GM06990 (cell line): ENCODE results near the gene CLEC19A.

Experiments
- DNase-seq: peaks from one replicate; pipeline ENCODE4 v3.0.0-alpha.2; 2011; ENCODE audit not compliant: insufficient read length; ENCODE audit errors: extremely low read depth
- H3K27me3 ChIP-seq: replicated peaks from 2 replicates; pipeline ENCODE4 v1.6.0; 2011; ENCODE audit warnings: low read length; ENCODE audit not compliant: control insufficient read depth, insufficient read depth
- H3K36me3 ChIP-seq: 2 replicates; pipeline ENCODE4 v1.5.1; 2011; ENCODE audit warnings: low read length; ENCODE audit not compliant: control insufficient read depth, insufficient read depth
- H3K4me3 ChIP-seq: replicated peaks from 2 replicates; pipeline ENCODE4 v1.5.1; 2011; ENCODE audit warnings: low read depth, mild to moderate bottlenecking, control low read depth, low read length
- TF ChIP-seq, protein P1 (sequence below): IDR thresholded peaks from 2 replicates; pipeline ENCODE4 v1.5.1; 2011; ENCODE audit warnings: low read length, control low read depth, mild to moderate bottlenecking, inconsistent platforms; ENCODE audit not compliant: insufficient read depth, poor library complexity, severe bottlenecking

The CLEC19A gene

GRCh38 chr16:19285431-19285830 lies at the start of gene CLEC19A:
Gene CLEC19A (plus strand): TSS chr16:19285731. CDS start chr16:19285852, 121 bp downstream.
- TF ChIP-seq, protein P1, sequence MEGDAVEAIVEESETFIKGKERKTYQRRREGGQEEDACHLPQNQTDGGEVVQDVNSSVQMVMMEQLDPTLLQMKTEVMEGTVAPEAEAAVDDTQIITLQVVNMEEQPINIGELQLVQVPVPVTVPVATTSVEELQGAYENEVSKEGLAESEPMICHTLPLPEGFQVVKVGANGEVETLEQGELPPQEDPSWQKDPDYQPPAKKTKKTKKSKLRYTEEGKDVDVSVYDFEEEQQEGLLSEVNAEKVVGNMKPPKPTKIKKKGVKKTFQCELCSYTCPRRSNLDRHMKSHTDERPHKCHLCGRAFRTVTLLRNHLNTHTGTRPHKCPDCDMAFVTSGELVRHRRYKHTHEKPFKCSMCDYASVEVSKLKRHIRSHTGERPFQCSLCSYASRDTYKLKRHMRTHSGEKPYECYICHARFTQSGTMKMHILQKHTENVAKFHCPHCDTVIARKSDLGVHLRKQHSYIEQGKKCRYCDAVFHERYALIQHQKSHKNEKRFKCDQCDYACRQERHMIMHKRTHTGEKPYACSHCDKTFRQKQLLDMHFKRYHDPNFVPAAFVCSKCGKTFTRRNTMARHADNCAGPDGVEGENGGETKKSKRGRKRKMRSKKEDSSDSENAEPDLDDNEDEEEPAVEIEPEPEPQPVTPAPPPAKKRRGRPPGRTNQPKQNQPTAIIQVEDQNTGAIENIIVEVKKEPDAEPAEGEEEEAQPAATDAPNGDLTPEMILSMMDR, result no peak
- H3K36me3 ChIP-seq, result no peaks in the 10 kb centered on the region; the same call in 1 of the 2 replicates
- no peak within 1 kb of the TSS for H3K4me3 ChIP-seq
- H3K27me3 ChIP-seq, result no peaks in the 10 kb centered on the region; the same call in 1 of the 2 replicates
- no peak for DNase-seq

DNA sequence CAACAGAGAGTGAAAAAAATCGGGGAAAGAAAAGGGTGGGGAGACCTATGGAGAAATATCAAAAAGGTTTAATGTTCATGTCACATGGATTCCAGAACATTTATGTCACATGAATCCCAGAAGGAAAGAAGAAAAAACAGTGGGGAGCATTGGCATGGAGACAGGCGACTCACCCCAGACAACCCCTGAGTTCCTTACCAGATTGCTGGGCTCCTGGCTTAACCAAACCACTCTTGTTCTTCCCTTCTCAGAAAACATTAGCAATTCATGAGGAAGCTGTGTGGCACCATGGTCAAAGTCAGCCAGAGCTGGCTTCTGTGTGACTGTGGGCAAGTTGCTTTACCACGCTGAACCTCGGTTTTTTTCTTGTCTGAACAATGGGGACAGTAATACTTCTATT lies 49.6 kb upstream of the CLEC19A start:
- Histone ChIP-seq H3K27me3 (no peaks in the 10 kb centered on the region), H3K4me3 (no peak overlapping the region), H3K36me3 (no peaks in the 10 kb centered on the region)
- no peak for DNase-seq
- TF ChIP-seq, protein P1, result no peak

- H3K4me3 ChIP-seq, result no peak overlapping the region
- no peaks in the 10 kb centered on the region for H3K27me3 ChIP-seq
- no peak for DNase-seq
- TF ChIP-seq, protein P1, result no peak
- no peaks in the 10 kb centered on the region for H3K36me3 ChIP-seq
Observed at GRCh38 chr16:19236561-19237209, 48.8 kb upstream of the CLEC19A start.

DNA sequence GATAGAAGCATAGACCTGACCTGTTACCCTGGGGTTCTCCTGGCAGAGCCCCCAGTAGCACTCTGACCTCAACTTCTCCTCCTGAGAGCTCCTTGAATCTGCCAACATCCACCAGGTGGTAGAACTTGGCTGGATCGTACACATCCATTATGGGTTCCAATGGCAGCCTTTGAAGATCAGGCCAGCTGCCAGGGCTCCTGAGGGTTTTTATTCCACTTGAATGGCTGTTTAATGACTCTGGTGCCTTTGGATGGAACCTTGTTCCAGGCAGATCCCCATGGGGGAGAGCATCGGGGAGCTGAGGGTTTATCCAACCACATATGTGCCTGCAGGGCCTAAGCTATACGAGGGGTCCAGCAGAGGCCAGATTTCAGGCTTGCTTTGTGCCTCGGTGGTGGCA lies 47.1 kb upstream of the CLEC19A start:
- Histone ChIP-seq H3K36me3 (no peaks in the 10 kb centered on the region), H3K4me3 (no peak overlapping the region), H3K27me3 (no peaks in the 10 kb centered on the region)
- TF ChIP-seq, protein P1, result no peak
- no peak for DNase-seq

DNA sequence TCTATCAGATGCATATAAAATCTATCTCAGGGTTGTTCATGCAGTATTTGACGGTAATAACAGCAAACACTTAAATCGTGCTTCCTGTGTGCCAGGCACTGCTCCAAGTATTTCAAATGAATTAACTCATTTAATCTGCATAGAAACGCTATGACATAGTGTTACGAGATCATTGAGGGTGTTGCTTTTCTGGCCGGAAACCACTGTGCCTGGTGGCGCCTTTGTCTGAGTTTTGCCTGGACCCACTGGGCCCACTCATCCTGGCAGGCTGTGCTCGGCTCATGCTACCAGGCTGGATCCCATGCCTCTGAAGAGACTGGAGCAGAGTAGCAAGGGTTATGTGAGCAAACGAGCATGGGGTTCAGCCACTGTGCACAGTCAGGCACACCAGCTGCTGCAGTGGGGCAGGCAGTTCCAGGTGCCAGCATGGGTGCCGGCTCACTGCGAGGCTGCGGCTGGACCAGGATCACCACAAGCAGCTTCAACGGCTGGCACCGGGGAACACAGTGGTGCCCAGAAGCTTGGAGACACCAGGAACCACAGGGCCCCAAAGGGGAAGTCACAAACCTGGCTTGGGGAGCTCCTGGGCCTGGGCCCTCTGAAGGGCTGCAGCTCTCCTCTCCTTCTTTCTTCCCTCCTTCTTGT lies 45.9 kb upstream of the CLEC19A start:
- no peaks in the 10 kb centered on the region for H3K27me3 ChIP-seq
- no peak overlapping the region for H3K4me3 ChIP-seq
- no peak for DNase-seq
- TF ChIP-seq, protein P1, result no peak
- H3K36me3 ChIP-seq, result no peaks in the 10 kb centered on the region
